Thyroid gland (tissue), 4 donors: ENCODE data around the gene NIF3L1.

Experiments
- POLR2A ChIP-seq, 2 donors: fragments of 450-650 bp; IDR thresholded peaks; one replicate each; pipeline ENCODE4 v1.6.1; 2017; ENCODE audit warnings: antibody characterized with exemption in 2 of 2, mild to moderate bottlenecking in 2 of 2, moderate library complexity in 1 of 2
- TF ChIP-seq, protein P1 (sequence below), 6 experiments: fragments of 200-600 bp in 3 of 6; fragments of 450-650 bp in 3 of 6; sonication (generic) in 3 of 6; IDR thresholded peaks; one replicate each; pipeline ENCODE4 v1.5.1; 2016 to 2019; ENCODE audit warnings: antibody characterized with exemption in 6 of 6, mild to moderate bottlenecking in 2 of 6, inconsistent platforms in 1 of 6, moderate library complexity in 1 of 6

DNA sequence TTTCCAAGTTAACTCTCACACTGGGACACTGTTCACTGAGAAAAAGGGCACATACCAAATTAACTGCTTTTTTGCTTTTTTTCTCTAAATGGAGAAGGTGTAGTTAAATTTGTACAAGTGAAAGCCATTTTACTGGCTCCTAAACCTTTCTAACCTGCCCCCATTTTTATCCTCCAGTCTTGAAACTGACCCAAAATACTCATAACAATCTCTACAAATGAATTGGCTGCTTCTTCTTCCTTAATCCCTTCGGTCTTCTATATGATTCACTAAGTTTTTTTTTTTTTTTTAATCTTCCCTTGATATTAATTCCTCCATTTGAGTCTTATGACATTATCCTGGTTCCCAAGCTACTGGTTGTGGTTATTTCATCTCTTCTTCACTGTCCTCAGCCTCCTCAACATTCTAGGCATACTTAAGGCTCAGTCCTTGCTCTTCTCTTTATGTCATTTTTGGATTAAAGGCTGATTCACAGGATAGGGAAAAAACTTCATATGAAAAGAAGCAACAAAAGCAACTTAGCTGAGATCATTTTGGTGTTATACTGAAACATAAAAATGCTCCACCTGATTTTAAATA, 54.4 kb downstream of the NIF3L1 start:
- TF ChIP-seq, protein P1, sequence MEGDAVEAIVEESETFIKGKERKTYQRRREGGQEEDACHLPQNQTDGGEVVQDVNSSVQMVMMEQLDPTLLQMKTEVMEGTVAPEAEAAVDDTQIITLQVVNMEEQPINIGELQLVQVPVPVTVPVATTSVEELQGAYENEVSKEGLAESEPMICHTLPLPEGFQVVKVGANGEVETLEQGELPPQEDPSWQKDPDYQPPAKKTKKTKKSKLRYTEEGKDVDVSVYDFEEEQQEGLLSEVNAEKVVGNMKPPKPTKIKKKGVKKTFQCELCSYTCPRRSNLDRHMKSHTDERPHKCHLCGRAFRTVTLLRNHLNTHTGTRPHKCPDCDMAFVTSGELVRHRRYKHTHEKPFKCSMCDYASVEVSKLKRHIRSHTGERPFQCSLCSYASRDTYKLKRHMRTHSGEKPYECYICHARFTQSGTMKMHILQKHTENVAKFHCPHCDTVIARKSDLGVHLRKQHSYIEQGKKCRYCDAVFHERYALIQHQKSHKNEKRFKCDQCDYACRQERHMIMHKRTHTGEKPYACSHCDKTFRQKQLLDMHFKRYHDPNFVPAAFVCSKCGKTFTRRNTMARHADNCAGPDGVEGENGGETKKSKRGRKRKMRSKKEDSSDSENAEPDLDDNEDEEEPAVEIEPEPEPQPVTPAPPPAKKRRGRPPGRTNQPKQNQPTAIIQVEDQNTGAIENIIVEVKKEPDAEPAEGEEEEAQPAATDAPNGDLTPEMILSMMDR (IDR thresholded peaks at IDR 0.05) = no peak
- no peak for TF ChIP-seq POLR2A (IDR thresholded peaks at IDR 0.05)
